IPS-NIHi7 (cell line): ENCODE data around the gene IFITM1.
"Not testable (repeated sequence)": the region's sequence is repeated elsewhere in the genome, so short reads cannot be mapped to it uniquely, and the experiment has no call there.

ENCODE experiments used
- DNase-seq: peaks from one replicate; pipeline ENCODE4 v3.0.0; 2012; ENCODE audit warnings: mixed read lengths; ENCODE audit errors: extremely low spot score

Gene IFITM1

DNA sequence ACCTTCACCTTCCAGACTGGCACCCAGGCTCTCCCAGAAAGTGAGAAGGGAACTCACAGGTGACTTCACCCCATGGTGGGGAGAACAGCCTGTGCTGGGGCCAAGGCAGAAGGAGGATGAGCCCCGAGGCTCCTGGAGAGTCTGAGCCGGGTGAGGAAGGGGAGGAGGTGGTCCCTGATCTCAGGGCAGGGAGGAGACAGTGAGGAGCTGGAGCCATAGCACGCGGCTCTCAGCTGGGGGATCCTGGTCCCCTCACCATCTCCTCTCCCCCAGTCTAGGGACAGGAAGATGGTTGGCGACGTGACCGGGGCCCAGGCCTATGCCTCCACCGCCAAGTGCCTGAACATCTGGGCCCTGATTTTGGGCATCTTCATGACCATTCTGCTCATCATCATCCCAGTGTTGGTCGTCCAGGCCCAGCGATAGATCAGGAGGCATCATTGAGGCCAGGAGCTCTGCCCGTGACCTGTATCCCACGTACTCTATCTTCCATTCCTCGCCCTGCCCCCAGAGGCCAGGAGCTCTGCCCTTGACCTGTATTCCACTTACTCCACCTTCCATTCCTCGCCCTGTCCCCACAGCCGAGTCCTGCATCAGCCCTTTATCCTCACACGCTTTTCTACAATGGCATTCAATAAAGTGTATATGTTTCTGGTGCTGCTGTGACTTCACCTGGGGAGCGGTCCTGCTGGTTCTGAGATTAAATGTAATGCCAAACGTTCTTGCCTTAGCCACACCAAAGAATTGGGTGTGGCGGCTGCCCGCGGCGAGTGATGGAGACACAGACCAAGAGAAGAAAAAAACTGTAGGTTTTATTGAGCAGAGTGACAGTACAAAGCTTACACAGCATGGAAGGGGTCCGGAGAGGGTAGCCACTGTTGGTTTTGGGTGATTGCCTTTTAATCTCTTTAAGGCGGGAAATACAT, 4.8 kb upstream of the IFITM1 start:
- DNase-seq = not testable (repeated sequence)

DNA sequence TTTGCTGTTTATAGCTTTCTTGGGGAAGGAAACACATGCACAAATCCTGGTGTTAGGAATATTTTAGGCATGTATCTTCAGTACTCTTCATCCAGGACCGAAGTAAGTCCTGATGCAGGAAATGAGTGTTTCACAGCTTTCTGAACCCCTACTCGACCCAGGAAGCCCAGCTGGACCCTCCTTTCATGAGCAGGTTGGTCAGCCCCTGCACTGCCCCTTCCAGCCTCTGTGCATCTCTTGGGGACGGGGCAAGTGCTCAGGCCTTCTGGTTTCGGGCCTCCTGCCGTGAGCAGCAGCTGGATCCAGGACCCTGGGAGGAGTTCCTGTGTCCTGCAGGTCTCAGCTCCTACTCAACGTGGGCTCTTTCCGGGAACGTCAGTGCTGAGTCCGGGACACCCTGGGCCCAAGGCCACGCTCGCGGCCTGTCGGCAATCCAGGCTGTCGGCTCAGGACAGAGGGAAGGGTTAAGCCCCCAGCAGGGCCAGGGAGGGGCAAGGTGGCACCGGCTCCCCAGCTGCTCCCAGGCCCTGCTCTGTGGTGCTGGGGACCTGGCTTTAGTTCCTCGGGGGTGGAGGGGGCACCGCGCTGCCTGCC, 3.8 kb upstream of the IFITM1 start:
- DNase-seq = not testable (repeated sequence)

DNA sequence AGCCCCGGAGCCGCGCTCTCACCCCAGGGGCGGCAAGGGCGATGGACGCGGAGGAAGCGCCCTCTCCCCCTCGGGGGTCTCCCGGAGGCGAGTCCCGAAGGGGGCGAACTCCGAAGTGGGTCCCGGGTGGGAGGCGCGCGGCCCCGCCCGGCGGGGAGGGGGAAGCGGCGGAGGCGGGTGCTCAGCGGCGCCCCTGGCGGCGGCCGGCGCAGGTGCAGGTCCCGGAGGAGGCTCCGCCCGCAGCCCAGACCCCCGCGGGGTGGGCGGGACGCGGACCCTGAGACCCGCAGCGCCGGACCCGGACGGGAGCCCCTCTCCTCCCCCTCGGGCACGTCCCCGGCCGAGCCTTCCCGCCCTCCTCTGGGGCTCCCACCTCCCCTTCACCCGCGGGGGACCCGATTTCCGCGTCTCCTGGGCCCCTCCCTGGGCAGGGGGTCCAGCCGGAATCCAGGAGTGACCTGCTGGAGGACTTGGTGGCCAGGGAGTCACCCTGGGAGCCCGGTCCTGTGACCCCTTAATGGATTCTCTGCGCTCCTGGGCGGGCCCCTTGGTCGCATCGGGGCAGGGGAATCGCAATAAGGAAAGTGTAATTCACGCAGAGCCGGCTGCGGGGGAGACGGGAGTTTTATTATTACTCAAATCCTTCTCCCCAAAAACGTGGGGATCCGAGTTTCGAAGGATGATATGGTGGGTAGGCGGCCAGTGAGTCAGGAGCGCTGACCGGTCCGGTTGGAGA, 2.7 kb upstream of the IFITM1 start:
- DNase-seq = not testable (repeated sequence)

DNA sequence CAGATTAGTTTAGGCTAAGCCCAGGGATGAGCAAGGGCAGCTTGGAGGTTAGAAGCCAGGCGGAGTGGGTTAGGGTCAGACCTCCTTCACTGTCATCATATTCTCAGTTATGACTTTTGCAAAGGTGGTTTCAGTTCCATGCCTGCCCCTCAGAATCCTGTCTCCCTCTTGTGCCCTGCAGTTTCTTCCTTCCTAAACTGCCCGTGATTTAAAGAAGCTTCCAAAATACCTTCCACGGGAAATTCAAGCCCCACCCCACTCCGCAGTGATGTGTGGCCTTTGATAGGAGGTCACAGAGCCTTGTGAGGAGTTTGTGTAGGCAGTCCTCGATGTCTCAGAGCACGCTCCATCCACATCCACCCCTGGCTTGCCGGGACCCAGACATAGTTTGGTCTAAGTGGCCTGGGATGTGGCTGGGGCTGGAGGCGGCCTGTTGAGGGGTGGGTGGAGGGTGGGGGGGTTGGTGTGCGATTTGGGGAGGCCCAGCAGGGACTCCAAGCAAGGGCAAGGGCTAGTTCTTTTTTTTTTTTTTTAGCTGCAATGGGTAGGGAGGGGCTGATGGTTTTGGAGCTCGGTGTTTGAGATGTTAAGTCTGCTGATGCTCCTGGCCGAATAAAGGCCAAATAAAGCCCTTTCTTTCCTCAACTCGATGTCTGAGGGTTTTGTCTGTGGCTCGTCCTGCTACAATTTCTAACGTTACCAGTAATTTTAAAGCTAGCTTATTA, 1.6 kb upstream of the IFITM1 start:
- DNase-seq = no peak

DNA sequence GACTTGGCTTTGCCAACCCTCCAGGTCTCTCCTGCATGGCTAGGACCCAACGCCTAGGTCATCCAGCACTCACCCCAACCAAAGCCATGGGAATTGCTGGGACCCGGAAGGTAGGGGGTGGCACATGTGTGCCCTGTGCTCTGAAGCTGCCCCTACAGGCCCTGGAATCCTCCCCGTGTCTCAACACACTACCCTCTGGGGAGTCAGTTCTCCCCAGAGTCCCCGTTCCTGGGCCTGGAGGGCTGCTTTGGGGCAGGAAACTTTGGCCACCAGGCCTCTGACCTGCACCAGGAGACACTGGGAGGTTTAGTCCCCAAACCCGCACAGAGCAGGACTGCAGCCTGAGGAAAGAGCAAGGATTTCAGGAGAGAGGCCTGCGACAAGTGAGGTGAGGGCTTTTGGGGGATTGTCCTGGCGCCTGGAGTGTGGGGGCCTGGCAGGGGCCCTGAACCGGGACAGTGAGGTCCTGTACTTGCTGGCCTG, 495 bp upstream of the IFITM1 start:
- no peak for DNase-seq

DNA sequence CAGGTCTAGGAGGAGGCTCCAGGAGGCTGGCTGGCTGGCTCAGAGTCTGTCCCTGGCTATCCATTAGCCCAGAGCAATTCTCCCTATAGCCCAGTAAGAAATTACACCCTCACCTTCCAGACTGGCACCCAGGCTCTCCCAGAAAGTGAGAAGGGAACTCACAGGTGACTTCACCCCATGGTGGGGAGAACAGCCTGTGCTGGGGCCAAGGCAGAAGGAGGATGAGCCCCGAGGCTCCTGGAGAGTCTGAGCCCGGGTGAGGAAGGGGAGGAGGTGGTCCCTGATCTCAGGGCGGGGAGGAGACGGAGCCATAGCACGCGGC, 675 bp downstream of the IFITM1 start:
- not testable (repeated sequence) for DNase-seq

DNA sequence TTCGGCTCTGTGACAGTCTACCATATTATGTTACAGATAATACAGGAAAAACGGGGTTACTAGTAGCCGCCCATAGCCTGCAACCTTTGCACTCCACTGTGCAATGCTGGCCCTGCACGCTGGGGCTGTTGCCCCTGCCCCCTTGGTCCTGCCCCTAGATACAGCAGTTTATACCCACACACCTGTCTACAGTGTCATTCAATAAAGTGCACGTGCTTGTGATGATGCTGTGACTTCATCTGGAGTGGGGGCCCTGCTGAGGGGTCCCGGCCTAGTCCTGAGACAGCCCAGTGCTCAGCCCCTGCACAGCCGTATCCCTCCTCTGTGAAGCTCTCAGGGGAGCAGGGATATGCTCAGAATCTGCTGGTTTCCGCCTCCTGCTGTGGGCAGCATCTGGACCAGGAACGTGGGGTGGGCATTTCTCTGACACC, 1.2 kb downstream of the IFITM1 start:
- no peak for DNase-seq

DNA sequence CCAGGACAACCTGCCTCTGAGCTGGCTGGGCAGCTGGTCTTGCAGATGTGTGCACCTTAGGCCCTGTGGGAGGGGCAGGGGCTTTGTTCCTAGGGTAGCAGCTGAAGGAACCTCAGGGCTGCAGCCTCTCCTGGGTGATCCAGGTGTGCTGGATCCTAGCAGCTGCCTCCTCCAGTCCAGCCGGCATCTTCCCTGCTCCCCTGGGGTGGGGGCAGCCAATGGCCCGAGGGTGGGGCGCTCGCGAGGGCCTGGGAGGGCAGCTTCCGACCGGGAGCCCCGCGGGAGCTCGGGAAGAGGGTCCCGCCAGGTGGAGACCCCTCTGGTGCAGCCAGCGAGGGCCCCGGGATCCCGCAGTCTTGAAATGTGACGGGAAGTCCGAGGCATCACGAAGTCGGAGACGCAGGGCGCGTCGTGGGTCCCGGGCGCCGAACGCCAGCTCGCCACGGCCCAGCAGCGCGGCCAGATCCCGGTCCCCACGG, 1.7 kb downstream of the IFITM1 start:
- DNase-seq = no peak

DNA sequence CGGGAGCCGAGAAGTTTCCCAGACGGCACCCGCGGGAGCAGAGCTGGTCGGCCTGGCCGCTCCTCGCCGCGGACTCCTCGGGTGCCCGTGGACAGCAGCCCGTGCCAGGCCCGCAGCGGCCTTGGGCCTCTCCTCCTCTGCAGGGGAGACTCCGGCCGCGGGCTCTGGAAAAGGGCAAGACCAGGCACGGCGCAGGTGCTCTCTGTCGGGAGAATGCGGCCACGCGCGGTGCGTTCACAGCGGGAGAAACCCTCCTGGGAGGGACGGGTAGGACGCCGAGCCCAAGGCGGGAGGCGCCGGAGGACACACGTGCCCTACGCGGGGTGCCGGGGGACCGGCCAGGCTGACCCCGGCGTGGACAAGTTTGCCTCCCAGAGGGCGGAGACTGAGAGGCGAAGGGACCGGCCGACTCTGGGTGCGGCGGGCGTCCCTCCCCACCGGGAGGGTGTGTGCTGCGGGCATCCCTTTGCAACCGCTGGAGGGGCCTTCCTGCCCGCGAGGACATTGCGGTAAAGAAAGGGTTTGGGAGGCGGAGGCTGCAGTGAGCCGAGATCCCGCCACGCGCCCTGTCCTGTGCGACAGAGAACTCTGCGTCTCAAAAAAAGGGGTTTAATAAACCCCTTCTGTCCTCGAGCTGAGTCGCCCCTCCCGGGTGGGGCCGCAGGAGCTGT, 2.3 kb downstream of the IFITM1 start:
- no peak for DNase-seq

DNA sequence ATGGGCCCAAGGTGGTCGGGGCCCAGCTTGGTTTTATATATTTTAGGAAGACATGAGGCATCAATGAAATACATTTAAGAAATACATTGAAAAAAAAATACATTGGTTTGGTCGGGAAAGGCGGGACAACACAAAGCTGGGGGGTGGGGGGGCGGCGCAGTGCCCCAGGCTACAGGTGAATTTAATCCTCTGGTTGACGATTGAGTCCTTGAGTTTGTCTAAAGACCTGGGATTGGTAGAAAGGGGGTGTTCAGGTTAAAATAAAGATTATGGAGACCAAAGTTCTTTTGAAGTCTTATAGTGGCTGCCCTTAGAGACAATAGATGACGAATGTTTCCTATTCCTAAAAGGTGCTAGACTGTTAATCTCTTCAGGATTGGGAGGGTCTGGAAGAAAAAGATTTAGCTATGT, 3.1 kb downstream of the IFITM1 start:
- no peak for DNase-seq

DNA sequence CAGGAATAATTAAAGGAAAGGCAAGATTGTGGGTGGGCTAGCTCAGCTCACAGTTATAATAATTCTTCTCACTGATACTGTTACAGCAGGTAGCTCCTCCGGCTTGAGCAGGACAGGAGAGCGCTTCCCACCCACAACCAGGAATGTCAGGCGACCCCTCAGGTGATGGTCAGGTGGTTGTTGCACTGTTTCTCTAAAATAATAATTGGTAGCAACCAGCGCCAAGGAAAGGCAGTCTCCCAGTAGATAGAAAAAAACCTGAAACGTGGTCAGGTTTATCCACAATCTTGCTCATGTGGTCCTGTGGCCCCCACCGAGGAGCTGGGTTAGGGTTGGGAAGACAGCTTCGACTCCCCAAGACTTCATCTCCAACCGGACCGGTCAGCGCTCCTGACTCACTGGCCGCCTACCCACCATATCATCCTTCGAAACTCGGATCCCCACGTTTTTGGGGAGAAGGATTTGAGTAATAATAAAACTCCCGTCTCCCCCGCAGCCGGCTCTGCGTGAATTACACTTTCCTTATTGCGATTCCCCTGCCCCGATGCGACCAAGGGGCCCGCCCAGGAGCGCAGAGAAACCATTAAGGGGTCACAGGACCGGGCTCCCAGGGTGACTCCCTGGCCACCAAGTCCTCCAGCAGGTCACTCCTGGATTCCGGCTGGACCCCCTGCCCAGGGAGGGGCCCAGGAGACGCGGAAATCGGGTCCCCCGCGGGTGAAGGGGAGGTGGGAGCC, 4.0 kb downstream of the IFITM1 start:
- DNase-seq = not testable (repeated sequence)

DNA sequence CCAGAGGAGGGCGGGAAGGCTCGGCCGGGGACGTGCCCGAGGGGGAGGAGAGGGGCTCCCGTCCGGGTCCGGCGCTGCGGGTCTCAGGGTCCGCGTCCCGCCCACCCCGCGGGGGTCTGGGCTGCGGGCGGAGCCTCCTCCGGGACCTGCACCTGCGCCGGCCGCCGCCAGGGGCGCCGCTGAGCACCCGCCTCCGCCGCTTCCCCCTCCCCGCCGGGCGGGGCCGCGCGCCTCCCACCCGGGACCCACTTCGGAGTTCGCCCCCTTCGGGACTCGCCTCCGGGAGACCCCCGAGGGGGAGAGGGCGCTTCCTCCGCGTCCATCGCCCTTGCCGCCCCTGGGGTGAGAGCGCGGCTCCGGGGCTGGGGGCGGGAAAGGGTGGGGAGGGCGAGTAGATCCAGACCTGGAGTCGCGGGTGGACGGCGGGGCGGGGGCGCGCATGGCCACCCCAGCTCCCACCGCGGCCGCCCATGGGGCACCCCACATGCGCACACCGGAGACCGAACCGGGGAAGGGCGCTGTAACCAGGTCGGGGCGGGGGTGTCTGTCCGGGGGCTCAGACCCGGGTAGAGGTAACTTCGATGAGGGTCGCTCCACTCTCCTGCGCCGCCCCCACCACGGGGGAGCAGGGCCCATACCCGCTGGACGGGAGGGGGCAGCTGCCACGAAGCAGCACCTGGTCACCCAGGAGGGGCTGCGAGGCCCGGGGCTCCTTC, 4.7 kb downstream of the IFITM1 start:
- DNase-seq = not testable (repeated sequence)

DNA sequence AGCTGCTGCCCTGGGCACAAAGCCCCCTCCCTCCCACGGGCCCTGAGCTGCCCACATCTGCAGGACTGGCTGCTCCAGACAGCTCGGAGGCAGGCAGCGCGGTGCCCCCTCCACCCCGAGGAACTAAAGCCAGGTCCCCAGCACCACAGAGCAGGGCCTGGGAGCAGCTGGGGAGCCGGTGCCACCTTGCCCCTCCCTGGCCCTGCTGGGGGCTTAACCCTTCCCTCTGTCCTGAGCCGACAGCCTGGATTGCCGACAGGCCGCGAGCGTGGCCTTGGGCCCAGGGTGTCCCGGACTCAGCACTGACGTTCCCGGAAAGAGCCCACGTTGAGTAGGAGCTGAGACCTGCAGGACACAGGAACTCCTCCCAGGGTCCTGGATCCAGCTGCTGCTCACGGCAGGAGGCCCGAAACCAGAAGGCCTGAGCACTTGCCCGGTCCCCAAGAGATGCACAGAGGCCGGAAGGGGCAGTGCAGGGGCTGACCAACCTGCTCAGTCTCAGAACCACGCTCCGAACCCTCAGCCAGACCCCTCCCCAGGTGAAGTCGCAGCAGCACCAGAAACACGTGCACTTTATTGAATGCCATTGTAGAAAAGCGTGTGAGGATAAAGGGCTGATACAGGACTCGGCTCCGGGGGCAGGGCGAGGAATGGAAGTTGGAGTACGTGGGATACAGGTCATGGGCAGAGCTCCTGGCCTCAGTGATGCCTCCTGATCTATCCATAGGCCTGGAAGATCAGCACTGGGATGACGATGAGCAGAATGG, 5.5 kb downstream of the IFITM1 start:
- DNase-seq = not testable (repeated sequence)

DNA sequence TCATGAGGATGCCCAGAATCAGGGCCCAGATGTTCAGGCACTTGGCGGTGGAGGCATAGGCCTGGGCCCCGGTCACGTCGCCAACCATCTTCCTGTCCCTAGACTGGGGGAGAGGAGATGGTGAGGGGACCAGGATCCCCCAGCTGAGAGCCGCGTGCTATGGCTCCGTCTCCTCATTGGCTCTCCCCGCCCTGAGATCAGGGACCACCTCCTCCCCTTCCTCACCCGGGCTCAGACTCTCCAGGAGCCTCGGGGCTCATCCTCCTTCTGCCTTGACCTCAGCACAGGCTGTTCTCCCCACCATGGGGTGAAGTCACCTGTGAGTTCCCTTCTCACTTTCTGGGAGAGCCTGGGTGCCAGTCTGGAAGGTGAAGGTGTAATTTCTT, 6.0 kb downstream of the IFITM1 start:
- not testable (repeated sequence) for DNase-seq

DNA sequence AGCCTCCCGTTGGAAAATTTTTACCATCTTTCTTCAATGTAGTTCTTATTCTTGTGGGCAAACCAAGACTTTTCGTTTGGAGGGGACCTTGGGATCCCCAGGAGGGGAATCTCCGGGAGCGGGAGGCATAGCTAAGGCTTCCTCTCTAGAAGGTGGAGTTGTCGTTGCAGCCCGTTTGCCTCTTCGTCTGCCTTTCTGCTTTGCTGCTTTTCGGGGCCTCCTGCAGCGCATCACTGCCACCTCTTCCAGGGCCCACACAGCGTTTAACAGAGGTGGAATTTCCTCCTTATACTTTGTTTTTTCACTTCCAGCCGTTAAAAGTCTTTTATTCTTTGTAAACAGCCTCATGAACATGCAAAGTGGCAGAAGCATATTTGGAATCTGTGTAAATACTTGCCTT, 10.3 kb downstream of the IFITM1 start:
- DNase-seq = peak; percentile 7

DNA sequence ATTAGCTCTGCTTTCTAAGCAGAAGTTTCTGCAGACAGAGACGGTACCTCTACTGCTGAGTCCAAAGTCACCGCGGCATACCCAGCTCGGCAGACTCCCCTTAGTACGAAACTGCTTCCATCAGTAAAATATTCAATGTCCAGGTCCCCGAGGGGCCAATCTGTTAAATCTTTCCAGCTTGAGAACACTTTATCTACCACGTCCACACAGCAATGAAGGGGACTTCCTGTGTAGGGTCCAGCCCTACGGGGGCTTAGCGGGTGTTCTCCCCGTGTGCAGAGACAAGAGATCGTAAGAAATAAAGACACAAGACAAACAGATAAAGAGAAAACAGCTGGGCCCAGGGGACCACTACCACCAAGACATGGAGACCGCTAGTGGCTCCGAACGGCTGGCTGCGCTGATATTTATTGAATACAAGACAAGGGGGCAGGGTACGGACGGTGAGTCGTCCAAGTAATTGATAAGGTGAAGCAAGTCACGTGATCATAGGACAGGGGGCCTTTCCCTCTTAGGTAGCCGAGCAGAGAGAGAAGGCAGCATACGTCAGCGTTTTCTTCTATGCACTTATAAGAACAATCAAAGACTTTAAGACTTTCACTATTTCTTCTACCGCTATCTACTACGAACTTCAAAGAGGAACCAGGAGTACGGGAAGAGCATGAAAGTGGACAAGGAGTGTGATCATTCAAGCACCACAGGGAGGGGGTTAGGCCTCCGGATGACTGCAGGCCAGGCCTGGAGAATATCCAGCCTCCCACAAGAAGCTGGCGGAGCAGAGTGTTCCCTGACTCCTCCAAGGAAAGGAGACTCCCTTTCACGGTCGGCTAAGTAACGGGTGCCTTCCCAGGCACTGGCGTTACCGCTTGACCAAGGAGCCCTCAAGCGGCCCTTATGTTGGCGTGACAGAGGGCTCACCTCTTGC, 11.0 kb downstream of the IFITM1 start:
- DNase-seq = not testable (repeated sequence)

DNA sequence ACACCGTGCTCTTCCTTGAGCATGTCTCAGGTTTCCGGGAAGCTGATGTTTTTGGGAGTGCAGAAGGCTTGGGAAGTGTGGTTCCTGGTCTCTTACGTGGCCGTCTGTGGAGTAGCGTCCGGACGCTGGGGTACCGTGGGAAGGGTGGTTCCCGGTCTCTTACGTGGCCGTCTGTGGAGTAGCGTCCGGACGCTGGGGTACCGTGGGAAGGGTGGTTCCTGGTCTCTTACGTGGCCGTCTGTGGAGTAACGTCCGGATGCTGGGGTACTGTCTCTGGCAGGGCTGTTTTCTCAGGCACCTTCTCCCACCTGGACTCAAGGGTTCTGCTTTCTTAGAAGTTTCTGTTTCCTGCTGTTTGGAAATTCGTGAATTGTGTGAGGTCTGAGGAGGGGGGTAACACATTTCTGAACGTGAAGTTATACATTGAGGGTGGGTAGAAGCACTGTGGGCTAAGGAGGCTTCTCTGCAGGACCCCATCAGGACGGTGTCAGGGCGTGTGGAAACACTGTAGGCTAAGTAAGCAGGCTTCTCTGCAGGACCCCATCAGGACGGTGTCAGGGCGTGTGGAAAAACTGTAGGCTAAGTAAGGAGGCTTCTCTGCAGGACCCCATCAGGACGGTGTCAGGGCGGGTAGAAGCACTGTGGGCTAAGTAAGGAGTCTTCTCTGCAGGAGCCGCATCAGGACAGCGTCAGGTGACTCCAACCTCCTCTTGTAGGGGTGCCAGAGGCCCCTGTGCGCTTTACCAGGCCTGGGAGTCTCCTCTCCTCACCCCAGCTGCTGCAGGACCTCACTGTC, 12.2 kb downstream of the IFITM1 start:
- DNase-seq = peak; percentile 5
